ENCODE measurements around the gene SPATA2L.

SPATA2L gene

GRCh38 chr16:89733792-89734191 lies 32.3 kb upstream of the SPATA2L start:
- TF ChIP-seq CTCF (IDR thresholded peaks at IDR 0.05; ENCODE audit: borderline replicate concordance, insufficient read depth, low read depth, low read length), result no peak
- no peak overlapping the region for H3K4me3 ChIP-seq (ENCODE audit: low read depth, low read length)

- no peak for TF ChIP-seq CTCF (IDR thresholded peaks at IDR 0.05; ENCODE audit: borderline replicate concordance, insufficient read depth, low read depth, low read length)
- no peak overlapping the region for H3K4me3 ChIP-seq (ENCODE audit: low read depth, low read length)
These were observed 31.8 kb upstream of the SPATA2L start for GRCh38 chr16:89733322-89733721.

- no peak for TF ChIP-seq CTCF (IDR thresholded peaks at IDR 0.05; ENCODE audit: borderline replicate concordance, insufficient read depth, low read depth, low read length)
- no peak overlapping the region for H3K4me3 ChIP-seq (ENCODE audit: low read depth, low read length)
These were observed 31.4 kb upstream of the SPATA2L start for GRCh38 chr16:89732918-89733242.

GRCh38 chr16:89732142-89732917 lies 30.8 kb upstream of the SPATA2L start:
- H3K4me3 ChIP-seq (ENCODE audit: low read depth, low read length), result no peak overlapping the region
- no peak for TF ChIP-seq CTCF (IDR thresholded peaks at IDR 0.05; ENCODE audit: borderline replicate concordance, insufficient read depth, low read depth, low read length)

GRCh38 chr16:89730610-89731234 lies 29.2 kb upstream of the SPATA2L start:
- no peak overlapping the region for H3K4me3 ChIP-seq (ENCODE audit: low read depth, low read length)
- no peak for TF ChIP-seq CTCF (IDR thresholded peaks at IDR 0.05; ENCODE audit: borderline replicate concordance, insufficient read depth, low read depth, low read length)

- no peak for TF ChIP-seq CTCF (IDR thresholded peaks at IDR 0.05; ENCODE audit: borderline replicate concordance, insufficient read depth, low read depth, low read length)
- no peak overlapping the region for H3K4me3 ChIP-seq (ENCODE audit: low read depth, low read length)
These were observed 28.5 kb upstream of the SPATA2L start for GRCh38 chr16:89729863-89730593.
